Measurements from ENCODE around the gene UBTD1. TPM values are rescaled to one million over a fixed set of nuclear protein-coding genes. Genes with fewer than 3 reads are reported as not detected.
"Not testable (repeated sequence)": the region's sequence is repeated elsewhere in the genome, so short reads cannot be mapped to it uniquely, and the experiment has no call there.

Gene UBTD1
- polyA plus RNA-seq, 2 donors = 5.8 to 6.7 TPM

- H3K27ac ChIP-seq (ENCODE audit: low read depth in 2 of 2, low read length in 1 of 2); H3K9me3 ChIP-seq (ENCODE audit: control insufficient read depth in 2 of 2, insufficient read depth in 1 of 2, low read depth in 1 of 2, low read length in 1 of 2); H3K27me3 ChIP-seq (ENCODE audit: control insufficient read depth in 1 of 2, insufficient read depth in 2 of 2, low read length in 2 of 2); H3K4me3 ChIP-seq (ENCODE audit: low read depth in 1 of 2, low read length in 2 of 2); H3K4me1 ChIP-seq (ENCODE audit: control insufficient read depth in 2 of 2, insufficient read depth in 2 of 2, low read length in 1 of 2): not testable (repeated sequence)
- peaks cover 16 to 21% of the 10 kb centered on the region in 2 donors for H3K36me3 ChIP-seq (ENCODE audit: control insufficient read depth in 2 of 2, insufficient read depth in 2 of 2, low read length in 1 of 2)
- WGBS, 2 donors = 79 to 82% methylated on average over 4 of the region's 4 CpGs
These were observed 19.3 kb upstream of the UBTD1 start for GRCh38 chr10:97479410-97479809.

DNA sequence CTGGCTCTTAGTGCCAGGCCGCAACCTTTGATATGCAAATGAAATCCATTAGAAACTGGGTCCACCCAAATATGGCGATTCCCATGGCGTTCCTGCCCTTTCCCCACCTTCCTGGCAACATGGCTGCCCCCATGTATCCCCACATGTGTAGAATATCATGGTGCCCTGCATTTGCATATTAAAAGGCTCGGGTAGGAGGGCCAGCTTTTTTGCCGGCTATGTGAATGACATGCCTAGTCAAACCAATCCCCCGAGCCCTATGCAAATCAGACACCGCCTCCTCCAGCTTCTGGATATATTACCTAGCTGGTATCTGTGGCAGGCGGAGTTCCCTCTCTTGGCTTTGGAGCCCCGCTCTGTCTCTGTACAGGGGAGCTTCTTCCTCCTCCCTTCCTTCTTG, 18.8 kb upstream of the UBTD1 start:
- Histone ChIP-seq H3K36me3 (ENCODE audit: control insufficient read depth in 2 of 2, insufficient read depth in 2 of 2, low read length in 1 of 2) (peaks cover 16 to 21% of the 10 kb centered on the region in 2 donors), H3K27me3 (ENCODE audit: control insufficient read depth in 1 of 2, insufficient read depth in 2 of 2, low read length in 2 of 2) (no peaks in the 10 kb centered on the region), H3K27ac (ENCODE audit: low read depth in 2 of 2, low read length in 1 of 2) (no peak overlapping the region), H3K4me1 (ENCODE audit: control insufficient read depth in 2 of 2, insufficient read depth in 2 of 2, low read length in 1 of 2) (peaks cover 0 to 4% of the 10 kb centered on the region in 2 donors), H3K4me3 (ENCODE audit: low read depth in 1 of 2, low read length in 2 of 2) (no peak overlapping the region), H3K9me3 (ENCODE audit: control insufficient read depth in 2 of 2, insufficient read depth in 1 of 2, low read depth in 1 of 2, low read length in 1 of 2) (no peaks in the 10 kb centered on the region)
- WGBS, 2 donors = 77 to 78% methylated on average over 9 of the region's 9 CpGs

DNA sequence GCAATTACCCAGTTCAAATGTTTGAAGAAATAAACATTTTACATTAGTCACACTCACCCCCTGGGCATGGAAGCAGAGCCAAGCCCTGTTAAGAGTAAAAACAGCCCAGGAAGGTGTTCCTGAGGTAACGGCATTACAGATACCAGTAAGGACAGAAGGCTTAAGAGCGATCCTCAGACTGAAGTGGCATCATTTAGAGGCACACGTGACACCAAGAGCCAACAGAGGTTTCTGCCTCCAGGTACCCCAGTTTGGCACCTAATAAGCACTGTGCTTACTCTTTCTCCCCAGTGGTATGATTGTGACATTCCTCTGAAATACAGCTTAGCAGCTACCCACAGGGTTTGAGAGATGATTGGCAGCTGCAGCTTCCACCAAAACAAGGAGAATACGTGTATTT, 17.7 kb upstream of the UBTD1 start:
- peaks cover 13 to 21% of the 10 kb centered on the region in 2 donors for H3K36me3 ChIP-seq (ENCODE audit: control insufficient read depth in 2 of 2, insufficient read depth in 2 of 2, low read length in 1 of 2)
- 60 to 75% methylated on average over 4 of the region's 4 CpGs for WGBS, 2 donors
- H3K27me3 ChIP-seq (ENCODE audit: control insufficient read depth in 1 of 2, insufficient read depth in 2 of 2, low read length in 2 of 2) = no peaks in the 10 kb centered on the region
- H3K4me1 ChIP-seq (ENCODE audit: control insufficient read depth in 2 of 2, insufficient read depth in 2 of 2, low read length in 1 of 2) = peaks cover 0 to 4% of the 10 kb centered on the region in 2 donors
- H3K27ac ChIP-seq (ENCODE audit: low read depth in 2 of 2, low read length in 1 of 2) = no peak overlapping the region
- no peak overlapping the region for H3K4me3 ChIP-seq (ENCODE audit: low read depth in 1 of 2, low read length in 2 of 2)
- no peaks in the 10 kb centered on the region for H3K9me3 ChIP-seq (ENCODE audit: control insufficient read depth in 2 of 2, insufficient read depth in 1 of 2, low read depth in 1 of 2, low read length in 1 of 2)

DNA sequence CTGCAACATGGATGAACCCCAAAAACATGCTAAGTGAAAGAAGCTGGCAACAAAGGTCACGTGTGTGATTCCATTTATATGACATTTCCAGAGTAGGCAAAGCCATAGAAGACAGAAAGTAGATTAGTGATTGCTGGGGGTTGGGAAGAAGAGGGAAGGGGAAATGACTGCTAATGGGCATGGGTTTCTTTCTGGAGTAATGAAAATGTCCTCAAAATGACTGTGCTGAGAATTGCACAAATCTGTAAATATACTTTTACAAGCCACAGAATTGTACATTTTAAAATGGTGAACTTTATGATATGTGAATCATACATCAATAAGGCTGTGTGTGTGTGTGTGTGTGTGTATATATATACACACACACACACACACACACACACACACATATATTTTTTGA, 16.3 kb upstream of the UBTD1 start:
- WGBS, 2 donors = 90 to 92% methylated on average over 1 of the region's 1 CpG
- H3K36me3 ChIP-seq (ENCODE audit: control insufficient read depth in 2 of 2, insufficient read depth in 2 of 2, low read length in 1 of 2) = peaks cover under 1 to 14% of the 10 kb centered on the region in 2 donors
- no peak overlapping the region for H3K27ac ChIP-seq (ENCODE audit: low read depth in 2 of 2, low read length in 1 of 2)
- peaks cover 0 to 4% of the 10 kb centered on the region in 2 donors for H3K4me1 ChIP-seq (ENCODE audit: control insufficient read depth in 2 of 2, insufficient read depth in 2 of 2, low read length in 1 of 2)
- no peak overlapping the region for H3K4me3 ChIP-seq (ENCODE audit: low read depth in 1 of 2, low read length in 2 of 2)
- no peaks in the 10 kb centered on the region for H3K9me3 ChIP-seq (ENCODE audit: control insufficient read depth in 2 of 2, insufficient read depth in 1 of 2, low read depth in 1 of 2, low read length in 1 of 2)
- no peaks in the 10 kb centered on the region for H3K27me3 ChIP-seq (ENCODE audit: control insufficient read depth in 1 of 2, insufficient read depth in 2 of 2, low read length in 2 of 2)

GRCh38 chr10:97483506-97483905, 15.2 kb upstream of the UBTD1 start:
- 66 to 73% methylated on average over 3 of the region's 3 CpGs for WGBS, 2 donors
- peaks cover 0 to 4% of the 10 kb centered on the region in 2 donors for H3K4me1 ChIP-seq (ENCODE audit: control insufficient read depth in 2 of 2, insufficient read depth in 2 of 2, low read length in 1 of 2)
- H3K36me3 ChIP-seq (ENCODE audit: control insufficient read depth in 2 of 2, insufficient read depth in 2 of 2, low read length in 1 of 2) = peaks cover 0 to 7% of the 10 kb centered on the region in 2 donors
- H3K27ac ChIP-seq (ENCODE audit: low read depth in 2 of 2, low read length in 1 of 2) = peak overlapping the region in 1 of 2 donors; percentile 22
- H3K9me3 ChIP-seq (ENCODE audit: control insufficient read depth in 2 of 2, insufficient read depth in 1 of 2, low read depth in 1 of 2, low read length in 1 of 2) = no peaks in the 10 kb centered on the region
- H3K27me3 ChIP-seq (ENCODE audit: control insufficient read depth in 1 of 2, insufficient read depth in 2 of 2, low read length in 2 of 2) = no peaks in the 10 kb centered on the region
- no peak overlapping the region for H3K4me3 ChIP-seq (ENCODE audit: low read depth in 1 of 2, low read length in 2 of 2)

DNA sequence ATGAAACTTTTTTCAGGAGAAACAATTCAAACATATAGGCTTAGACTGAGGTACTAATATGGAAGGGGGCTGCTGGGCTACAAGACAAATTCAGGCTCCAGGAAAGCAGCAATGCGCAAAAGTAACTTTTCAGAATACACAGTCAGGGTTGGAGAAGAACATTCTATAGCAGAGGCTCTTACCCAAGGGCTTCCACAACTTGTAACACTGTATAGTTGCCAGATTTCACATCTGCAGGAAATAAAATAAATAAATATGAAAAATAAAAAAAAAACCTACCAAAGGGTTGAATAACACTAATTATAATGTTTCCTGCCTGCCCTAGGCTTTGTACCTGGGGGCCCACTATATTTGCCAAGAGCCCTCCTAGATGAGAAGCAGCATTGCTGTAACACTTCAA, 14.8 kb upstream of the UBTD1 start:
- WGBS, 2 donors = 88 to 93% methylated on average over 1 of the region's 1 CpG

GRCh38 chr10:97485647-97486281, 13.0 kb upstream of the UBTD1 start:
- H3K9me3 ChIP-seq (ENCODE audit: control insufficient read depth in 2 of 2, insufficient read depth in 1 of 2, low read depth in 1 of 2, low read length in 1 of 2) = no peaks in the 10 kb centered on the region
- H3K4me1 ChIP-seq (ENCODE audit: control insufficient read depth in 2 of 2, insufficient read depth in 2 of 2, low read length in 1 of 2) = peaks cover 0 to under 1% of the 10 kb centered on the region in 2 donors
- 92 to 94% methylated on average over 4 of the region's 4 CpGs for whole genome bisulfite sequencing, 2 donors
- no peaks in the 10 kb centered on the region for H3K27me3 ChIP-seq (ENCODE audit: control insufficient read depth in 1 of 2, insufficient read depth in 2 of 2, low read length in 2 of 2)
- no peak overlapping the region for H3K4me3 ChIP-seq (ENCODE audit: low read depth in 1 of 2, low read length in 2 of 2)
- H3K27ac ChIP-seq (ENCODE audit: low read depth in 2 of 2, low read length in 1 of 2) = no peak overlapping the region
- H3K36me3 ChIP-seq (ENCODE audit: control insufficient read depth in 2 of 2, insufficient read depth in 2 of 2, low read length in 1 of 2) = peaks cover 0 to under 1% of the 10 kb centered on the region in 2 donors

More for the DNA sequence above, 14.8 kb upstream of the UBTD1 start:
- Histone ChIP-seq H3K27ac (ENCODE audit: low read depth in 2 of 2, low read length in 1 of 2) (peak overlapping the region in 1 of 2 donors; percentile 22), H3K9me3 (ENCODE audit: control insufficient read depth in 2 of 2, insufficient read depth in 1 of 2, low read depth in 1 of 2, low read length in 1 of 2) (no peaks in the 10 kb centered on the region), H3K4me3 (ENCODE audit: low read depth in 1 of 2, low read length in 2 of 2) (no peak overlapping the region), H3K4me1 (ENCODE audit: control insufficient read depth in 2 of 2, insufficient read depth in 2 of 2, low read length in 1 of 2) (peaks cover 0 to 4% of the 10 kb centered on the region in 2 donors), H3K36me3 (ENCODE audit: control insufficient read depth in 2 of 2, insufficient read depth in 2 of 2, low read length in 1 of 2) (peaks cover 0 to 7% of the 10 kb centered on the region in 2 donors), H3K27me3 (ENCODE audit: control insufficient read depth in 1 of 2, insufficient read depth in 2 of 2, low read length in 2 of 2) (no peaks in the 10 kb centered on the region)

GRCh38 chr10:97490592-97490991, 8.1 kb upstream of the UBTD1 start:
- H3K4me1 ChIP-seq (ENCODE audit: control insufficient read depth in 2 of 2, insufficient read depth in 2 of 2, low read length in 1 of 2) = peaks cover 0 to 4% of the 10 kb centered on the region in 2 donors
- no peaks in the 10 kb centered on the region for H3K9me3 ChIP-seq (ENCODE audit: control insufficient read depth in 2 of 2, insufficient read depth in 1 of 2, low read depth in 1 of 2, low read length in 1 of 2)
- no peaks in the 10 kb centered on the region for H3K36me3 ChIP-seq (ENCODE audit: control insufficient read depth in 2 of 2, insufficient read depth in 2 of 2, low read length in 1 of 2)
- no peaks in the 10 kb centered on the region for H3K27me3 ChIP-seq (ENCODE audit: control insufficient read depth in 1 of 2, insufficient read depth in 2 of 2, low read length in 2 of 2)
- 45 to 64% methylated on average over 2 of the region's 2 CpGs for WGBS, 2 donors
- H3K27ac ChIP-seq (ENCODE audit: low read depth in 2 of 2, low read length in 1 of 2) = no peak overlapping the region
- no peak overlapping the region for H3K4me3 ChIP-seq (ENCODE audit: low read depth in 1 of 2, low read length in 2 of 2)

GRCh38 chr10:97494151-97494550, 4.6 kb upstream of the UBTD1 start:
- H3K4me1 ChIP-seq (ENCODE audit: control insufficient read depth in 2 of 2, insufficient read depth in 2 of 2, low read length in 1 of 2) = peaks cover 0 to 6% of the 10 kb centered on the region in 2 donors

DNA sequence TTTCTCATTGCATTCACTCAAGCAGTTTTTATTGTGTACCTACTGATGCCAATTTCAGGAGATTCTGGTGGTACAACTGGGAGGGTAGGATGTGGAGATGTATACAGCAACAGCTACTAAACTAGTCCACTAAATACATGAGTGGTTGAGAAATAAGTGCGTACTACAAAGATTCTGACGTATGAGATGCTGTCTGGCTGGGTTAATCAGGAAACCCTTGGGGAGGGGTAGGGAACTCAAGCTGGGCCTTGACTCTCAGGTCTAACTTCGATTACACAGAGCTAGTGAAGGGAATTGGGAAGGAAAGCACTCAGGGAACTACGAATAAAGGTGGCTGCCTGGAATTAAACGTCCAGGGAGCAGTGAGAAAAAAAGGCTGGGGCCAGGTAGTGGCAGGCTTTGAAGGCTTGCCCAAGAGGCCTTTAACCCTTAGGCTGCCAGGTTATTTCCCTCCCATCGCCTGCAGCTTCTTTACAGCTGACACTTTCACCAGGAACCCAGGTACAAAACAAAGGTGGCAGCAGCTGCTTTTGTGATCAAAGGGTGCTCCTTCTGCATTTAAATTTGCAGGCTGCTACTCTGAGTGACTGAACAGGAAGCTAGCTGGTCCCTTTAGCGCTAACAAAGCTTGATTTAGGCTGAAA, 3.7 kb upstream of the UBTD1 start:
- no peaks in the 10 kb centered on the region for H3K9me3 ChIP-seq (ENCODE audit: control insufficient read depth in 2 of 2, insufficient read depth in 1 of 2, low read depth in 1 of 2, low read length in 1 of 2)
- 25 to 32% methylated on average over 7 of the region's 7 CpGs for WGBS, 2 donors
- H3K4me3 ChIP-seq (ENCODE audit: low read depth in 1 of 2, low read length in 2 of 2) = no peak overlapping the region
- H3K27me3 ChIP-seq (ENCODE audit: control insufficient read depth in 1 of 2, insufficient read depth in 2 of 2, low read length in 2 of 2) = no peaks in the 10 kb centered on the region
- H3K27ac ChIP-seq (ENCODE audit: low read depth in 2 of 2, low read length in 1 of 2) = peak overlapping the region; percentile 1 to 43
- no peaks in the 10 kb centered on the region for H3K36me3 ChIP-seq (ENCODE audit: control insufficient read depth in 2 of 2, insufficient read depth in 2 of 2, low read length in 1 of 2)
- peaks cover 0 to 6% of the 10 kb centered on the region in 2 donors for H3K4me1 ChIP-seq (ENCODE audit: control insufficient read depth in 2 of 2, insufficient read depth in 2 of 2, low read length in 1 of 2)

More at GRCh38 chr10:97494151-97494550, 4.6 kb upstream of the UBTD1 start:
- H3K4me3 ChIP-seq (ENCODE audit: low read depth in 1 of 2, low read length in 2 of 2) = no peak overlapping the region
- peak overlapping the region in 1 of 2 donors; percentile 4 for H3K27ac ChIP-seq (ENCODE audit: low read depth in 2 of 2, low read length in 1 of 2)
- WGBS, 2 donors = 43 to 47% methylated on average over 2 of the region's 2 CpGs
- no peaks in the 10 kb centered on the region for H3K36me3 ChIP-seq (ENCODE audit: control insufficient read depth in 2 of 2, insufficient read depth in 2 of 2, low read length in 1 of 2)
- H3K9me3 ChIP-seq (ENCODE audit: control insufficient read depth in 2 of 2, insufficient read depth in 1 of 2, low read depth in 1 of 2, low read length in 1 of 2) = no peaks in the 10 kb centered on the region
- H3K27me3 ChIP-seq (ENCODE audit: control insufficient read depth in 1 of 2, insufficient read depth in 2 of 2, low read length in 2 of 2) = no peaks in the 10 kb centered on the region
